Measurements from ENCODE around the gene RNF182. TPM values are rescaled to one million over a fixed set of nuclear protein-coding genes. Genes with fewer than 3 reads are reported as not detected.

RNF182 gene
- total RNA-seq, 1 experiment from 2014 or later: not detected

GRCh38 chr6:13978102-13978640 is 53.4 kb downstream of the RNF182 start:
- Mint-ChIP-seq H3K9me3 (ENCODE audit: unreplicated experiment) (peaks cover 6% of the 10 kb centered on the region), H3K36me3 (ENCODE audit: insufficient read depth, unreplicated experiment) (no peaks in the 10 kb centered on the region), H3K4me3 (ENCODE audit: unreplicated experiment) (no peak overlapping the region), H3K4me1 (ENCODE audit: insufficient read depth, unreplicated experiment) (no peaks in the 10 kb centered on the region), H3K27me3 (ENCODE audit: insufficient read depth, unreplicated experiment) (peaks cover 39% of the 10 kb centered on the region), H3K27ac (ENCODE audit: low read depth, unreplicated experiment) (no peak overlapping the region)
- BruUV-seq (replicated peaks): no TSS peak
- CTCF ChIA-PET: interaction anchor here (0.6 to 0.8 kb wide), 2 partner anchors 15 to 216 kb away, joined by 3 to 4 read pairs; no protein-coding TSS in a partner anchor
- intact Hi-C loops (cut with micrococcal nuclease): no loop called here
- DNase-seq (ENCODE audit: unreplicated experiment): no peak
- POLR2A ChIA-PET: no interaction called here
- TF ChIP-seq CTCF (IDR thresholded peaks at IDR 0.05; ENCODE audit: unreplicated experiment): no peak

- H3K27me3 Mint-ChIP-seq (ENCODE audit: insufficient read depth, unreplicated experiment): peaks cover 45% of the 10 kb centered on the region
- no peak overlapping the region for H3K4me3 Mint-ChIP-seq (ENCODE audit: unreplicated experiment)
- BruUV-seq (replicated peaks): no TSS peak
- intact Hi-C loops (cut with micrococcal nuclease): no loop called here
- TF ChIP-seq CTCF (IDR thresholded peaks at IDR 0.05; ENCODE audit: unreplicated experiment): no peak
- H3K36me3 Mint-ChIP-seq (ENCODE audit: insufficient read depth, unreplicated experiment): no peaks in the 10 kb centered on the region
- no peaks in the 10 kb centered on the region for H3K4me1 Mint-ChIP-seq (ENCODE audit: insufficient read depth, unreplicated experiment)
- no peak overlapping the region for H3K27ac Mint-ChIP-seq (ENCODE audit: low read depth, unreplicated experiment)
- no peak for DNase-seq (ENCODE audit: unreplicated experiment)
- ChIA-PET POLR2A (no interaction called here), CTCF (interaction anchor here (0.8 kb wide), 1 partner anchor 216 kb away, joined by 3 read pairs; no protein-coding TSS in a partner anchor)
- peaks cover under 1% of the 10 kb centered on the region for H3K9me3 Mint-ChIP-seq (ENCODE audit: unreplicated experiment)
Measured at GRCh38 chr6:13978787-13979186, 54.0 kb downstream of the RNF182 start.

GRCh38 chr6:13979284-13980171 is 54.8 kb downstream of the RNF182 start:
- no peak overlapping the region for H3K4me3 Mint-ChIP-seq (ENCODE audit: unreplicated experiment)
- no peak for TF ChIP-seq CTCF (IDR thresholded peaks at IDR 0.05; ENCODE audit: unreplicated experiment)
- H3K9me3 Mint-ChIP-seq (ENCODE audit: unreplicated experiment): no peaks in the 10 kb centered on the region
- BruUV-seq (replicated peaks): no TSS peak
- ChIA-PET POLR2A (no interaction called here), CTCF (interaction anchor here (0.5 to 0.8 kb wide), 3 partner anchors 40 to 217 kb away, joined by 3 read pairs; no protein-coding TSS in a partner anchor)
- H3K4me1 Mint-ChIP-seq (ENCODE audit: insufficient read depth, unreplicated experiment): no peaks in the 10 kb centered on the region
- intact Hi-C loops (cut with micrococcal nuclease): no loop called here
- peaks cover 52% of the 10 kb centered on the region for H3K27me3 Mint-ChIP-seq (ENCODE audit: insufficient read depth, unreplicated experiment)
- no peak for DNase-seq (ENCODE audit: unreplicated experiment)
- H3K27ac Mint-ChIP-seq (ENCODE audit: low read depth, unreplicated experiment): no peak overlapping the region
- H3K36me3 Mint-ChIP-seq (ENCODE audit: insufficient read depth, unreplicated experiment): no peaks in the 10 kb centered on the region

GRCh38 chr6:13980534-13980933 is 55.8 kb downstream of the RNF182 start:
- ChIA-PET POLR2A (interaction anchor here (1.0 kb wide), 1 partner anchor 130 kb away, joined by 3 read pairs; no protein-coding TSS in a partner anchor), CTCF (interaction anchor here (0.8 kb wide), 1 partner anchor 67 kb away, joined by 3 read pairs; no protein-coding TSS in a partner anchor)
- H3K27ac Mint-ChIP-seq (ENCODE audit: low read depth, unreplicated experiment): no peak overlapping the region
- no peaks in the 10 kb centered on the region for H3K4me1 Mint-ChIP-seq (ENCODE audit: insufficient read depth, unreplicated experiment)
- no TSS peak for BruUV-seq (replicated peaks)
- intact Hi-C loops (cut with micrococcal nuclease): no loop called here
- H3K4me3 Mint-ChIP-seq (ENCODE audit: unreplicated experiment): no peak overlapping the region
- no peak for TF ChIP-seq CTCF (IDR thresholded peaks at IDR 0.05; ENCODE audit: unreplicated experiment)
- H3K27me3 Mint-ChIP-seq (ENCODE audit: insufficient read depth, unreplicated experiment): peaks cover 58% of the 10 kb centered on the region
- no peak for DNase-seq (ENCODE audit: unreplicated experiment)
- H3K9me3 Mint-ChIP-seq (ENCODE audit: unreplicated experiment): no peaks in the 10 kb centered on the region
- H3K36me3 Mint-ChIP-seq (ENCODE audit: insufficient read depth, unreplicated experiment): no peaks in the 10 kb centered on the region
